LNCaP clone FGC (cell line): ENCODE measurements around the gene SLC34A3.

ENCODE experiments used
- DNase-seq: peaks from one replicate; pipeline ENCODE4 v3.0.0-alpha.2; 2011; ENCODE audit warnings: low read depth
- H3K4me3 ChIP-seq: 2 replicates; pipeline ENCODE4 v1.5.1; 2011; ENCODE audit warnings: mild to moderate bottlenecking, low read depth, low read length, control low read depth
- TF ChIP-seq, protein P1 (sequence below): IDR thresholded peaks from 2 replicates; pipeline ENCODE4 v1.5.1; 2012; ENCODE audit warnings: mild to moderate bottlenecking; ENCODE audit not compliant: control insufficient read depth, insufficient read depth; ENCODE audit errors: extremely low read depth

SLC34A3 gene

DNA sequence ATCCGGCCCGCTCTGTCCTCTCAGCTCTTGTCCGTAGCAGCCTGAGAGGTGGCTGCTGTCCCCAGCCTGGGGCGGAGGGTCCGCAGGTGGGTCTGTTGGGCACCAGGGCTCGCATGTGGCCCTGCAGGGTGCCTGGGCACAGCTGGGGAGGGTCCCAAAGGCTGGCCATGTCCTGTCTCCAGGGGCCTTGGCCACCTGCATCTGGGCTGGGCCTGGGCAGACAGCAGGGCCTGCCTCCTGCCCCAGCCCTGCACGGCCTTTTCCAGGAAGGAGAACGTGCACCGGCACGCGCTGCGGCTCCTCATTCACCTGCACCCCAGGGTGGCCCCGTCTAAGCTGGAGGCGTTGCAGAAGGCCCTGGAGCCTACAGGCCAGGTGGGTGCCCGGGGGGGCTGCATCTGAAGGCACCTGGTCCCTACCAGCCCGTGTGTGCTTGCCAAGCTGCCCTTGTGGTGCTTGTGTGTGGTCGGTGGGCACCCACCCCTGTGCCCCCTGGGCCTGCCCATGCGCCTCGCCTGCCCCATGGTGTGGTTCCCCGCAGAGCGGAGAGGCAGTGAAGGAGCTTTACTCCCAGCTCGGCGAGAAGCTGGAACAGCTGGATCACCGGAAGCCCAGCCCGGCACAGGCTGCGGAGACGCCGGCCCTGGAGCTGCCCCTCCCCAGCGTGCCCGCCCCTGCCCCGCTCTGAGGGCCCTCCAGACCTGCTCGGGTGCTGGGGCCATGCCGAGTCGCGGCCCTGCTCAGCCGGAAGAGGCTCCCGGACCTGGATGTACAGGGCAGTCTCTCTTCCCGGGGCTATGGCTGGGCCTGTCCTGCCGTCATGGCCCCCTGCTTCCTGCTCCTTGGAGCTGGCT, 41.8 kb downstream of the SLC34A3 start:
- H3K4me3 ChIP-seq = no peak overlapping the region
- no peak for DNase-seq
- TF ChIP-seq, protein P1, sequence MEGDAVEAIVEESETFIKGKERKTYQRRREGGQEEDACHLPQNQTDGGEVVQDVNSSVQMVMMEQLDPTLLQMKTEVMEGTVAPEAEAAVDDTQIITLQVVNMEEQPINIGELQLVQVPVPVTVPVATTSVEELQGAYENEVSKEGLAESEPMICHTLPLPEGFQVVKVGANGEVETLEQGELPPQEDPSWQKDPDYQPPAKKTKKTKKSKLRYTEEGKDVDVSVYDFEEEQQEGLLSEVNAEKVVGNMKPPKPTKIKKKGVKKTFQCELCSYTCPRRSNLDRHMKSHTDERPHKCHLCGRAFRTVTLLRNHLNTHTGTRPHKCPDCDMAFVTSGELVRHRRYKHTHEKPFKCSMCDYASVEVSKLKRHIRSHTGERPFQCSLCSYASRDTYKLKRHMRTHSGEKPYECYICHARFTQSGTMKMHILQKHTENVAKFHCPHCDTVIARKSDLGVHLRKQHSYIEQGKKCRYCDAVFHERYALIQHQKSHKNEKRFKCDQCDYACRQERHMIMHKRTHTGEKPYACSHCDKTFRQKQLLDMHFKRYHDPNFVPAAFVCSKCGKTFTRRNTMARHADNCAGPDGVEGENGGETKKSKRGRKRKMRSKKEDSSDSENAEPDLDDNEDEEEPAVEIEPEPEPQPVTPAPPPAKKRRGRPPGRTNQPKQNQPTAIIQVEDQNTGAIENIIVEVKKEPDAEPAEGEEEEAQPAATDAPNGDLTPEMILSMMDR = no peak

DNA sequence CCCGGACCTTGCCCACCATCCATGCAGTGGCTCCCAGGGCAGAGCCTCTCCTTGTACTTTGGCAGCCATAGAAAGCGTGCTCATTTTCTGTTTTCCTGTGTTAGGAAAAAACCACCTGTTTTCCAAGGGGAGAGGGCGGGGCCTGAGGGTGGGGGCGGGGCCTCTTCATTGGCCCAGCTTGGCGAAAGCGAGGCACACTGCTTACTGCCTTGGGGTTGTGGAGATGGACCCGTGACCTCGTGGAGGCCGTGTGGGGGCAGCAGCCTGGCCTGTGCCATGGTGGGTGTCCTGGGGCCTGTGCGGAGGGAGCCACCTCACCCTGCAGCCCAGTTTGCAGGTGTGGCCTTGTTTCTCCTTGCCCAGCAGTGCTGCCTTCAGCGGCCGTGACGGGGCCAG, 42.4 kb downstream of the SLC34A3 start:
- TF ChIP-seq, protein P1 = no peak
- peak overlapping the region; percentile 35 for H3K4me3 ChIP-seq
- DNase-seq = no peak

DNA sequence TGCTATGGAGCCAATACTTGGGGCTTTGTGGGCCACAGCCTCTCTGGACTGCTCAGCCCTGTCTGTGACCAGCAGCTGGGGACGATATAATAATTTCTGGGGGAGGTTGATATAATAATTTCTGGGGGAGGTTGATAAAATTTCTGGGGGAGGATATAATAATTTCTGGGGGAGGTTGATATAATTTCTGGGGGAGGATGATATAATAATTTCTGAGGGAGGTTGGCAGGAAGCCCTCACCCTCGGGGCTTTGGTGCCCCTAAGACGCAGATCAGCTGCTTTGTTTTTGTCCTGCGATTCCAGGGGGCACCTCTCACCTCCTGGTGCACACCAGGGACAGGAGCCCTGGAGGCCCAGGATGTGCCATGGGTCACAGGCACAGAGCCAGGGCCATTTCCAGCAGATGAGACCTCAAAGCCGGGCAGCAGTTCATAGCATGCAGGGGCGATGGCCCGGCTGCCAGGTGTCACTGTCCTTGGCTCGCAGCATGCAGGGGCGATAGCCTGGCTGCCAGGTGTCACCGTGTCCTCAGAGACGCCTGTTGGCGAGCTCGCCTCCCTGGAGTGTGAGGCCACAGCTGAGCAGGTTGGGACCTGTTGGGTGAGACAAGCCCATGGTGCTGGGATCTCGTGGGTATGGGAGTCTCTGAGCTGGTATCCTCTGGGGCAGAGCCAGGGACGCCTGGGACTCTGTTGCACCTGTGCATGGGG, 43.1 kb downstream of the SLC34A3 start:
- peak; percentile 56 for DNase-seq
- TF ChIP-seq, protein P1 = no peak
- peak overlapping the region; percentile 35 for H3K4me3 ChIP-seq

DNA sequence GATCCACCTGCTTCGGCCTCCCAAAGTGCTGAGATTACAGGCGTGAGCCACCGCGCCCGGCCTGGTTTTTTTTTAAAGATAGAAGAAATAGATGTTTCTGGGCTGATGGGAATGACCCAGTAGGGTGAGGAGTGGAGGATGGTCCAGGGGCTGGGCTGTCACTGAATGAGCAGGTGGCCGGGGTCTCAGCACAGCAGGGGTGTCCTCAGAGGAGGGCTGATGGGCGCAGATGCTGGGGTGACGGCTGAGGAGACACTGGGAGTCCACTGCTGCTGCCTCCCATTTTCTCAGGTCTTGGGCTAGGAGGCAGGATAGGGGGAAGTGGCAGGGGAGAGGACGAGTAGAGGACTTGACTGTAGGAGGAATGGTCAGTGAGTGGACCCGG, 44.5 kb downstream of the SLC34A3 start:
- DNase-seq = no peak
- no peak overlapping the region for H3K4me3 ChIP-seq
- TF ChIP-seq, protein P1 = no peak

DNA sequence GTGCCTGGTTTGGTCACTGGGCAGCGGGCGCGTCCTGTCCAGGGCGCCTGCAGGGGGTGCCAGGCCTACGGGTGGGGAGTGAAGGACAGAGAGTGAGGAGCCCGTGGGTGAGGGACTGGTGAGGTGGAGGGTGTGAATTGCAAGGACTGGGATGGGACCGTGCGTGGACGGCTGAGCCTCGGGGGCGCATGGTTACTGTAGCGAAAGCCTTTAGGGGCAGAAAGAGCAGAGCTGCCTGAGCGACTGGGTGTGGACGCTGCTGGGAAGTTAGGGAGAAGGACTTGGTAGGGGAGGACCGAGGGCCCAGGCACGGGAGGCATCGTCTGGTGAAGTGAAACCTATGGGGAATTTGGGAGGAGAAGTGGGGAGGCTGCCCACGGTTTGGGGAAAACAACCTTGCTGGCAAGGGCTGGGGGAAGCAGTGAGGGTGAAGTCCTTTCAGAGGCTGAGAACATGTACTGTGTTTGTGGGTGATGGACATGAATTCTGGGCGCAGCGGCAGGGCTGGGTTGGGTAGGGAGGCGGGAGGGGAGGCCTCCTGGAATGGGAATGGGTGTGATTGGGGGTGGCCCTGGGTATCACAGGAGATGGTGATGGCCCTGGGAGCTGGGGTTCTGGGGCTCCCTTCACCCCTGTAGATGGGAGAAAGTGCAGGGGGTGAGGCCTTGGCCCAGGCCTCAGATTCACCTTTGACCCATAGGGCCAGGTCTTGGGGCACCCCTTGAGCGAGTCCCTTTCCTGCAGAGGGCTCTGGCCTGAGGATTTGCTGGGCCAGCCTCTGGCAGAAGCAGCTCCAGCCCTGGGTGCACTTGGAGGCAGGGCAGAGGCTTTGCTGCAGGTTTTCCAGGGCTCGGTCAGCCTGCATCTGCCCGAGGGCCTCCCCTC, 45.1 kb downstream of the SLC34A3 start:
- DNase-seq = no peak
- TF ChIP-seq, protein P1 = no peak
- H3K4me3 ChIP-seq = no peak overlapping the region

DNA sequence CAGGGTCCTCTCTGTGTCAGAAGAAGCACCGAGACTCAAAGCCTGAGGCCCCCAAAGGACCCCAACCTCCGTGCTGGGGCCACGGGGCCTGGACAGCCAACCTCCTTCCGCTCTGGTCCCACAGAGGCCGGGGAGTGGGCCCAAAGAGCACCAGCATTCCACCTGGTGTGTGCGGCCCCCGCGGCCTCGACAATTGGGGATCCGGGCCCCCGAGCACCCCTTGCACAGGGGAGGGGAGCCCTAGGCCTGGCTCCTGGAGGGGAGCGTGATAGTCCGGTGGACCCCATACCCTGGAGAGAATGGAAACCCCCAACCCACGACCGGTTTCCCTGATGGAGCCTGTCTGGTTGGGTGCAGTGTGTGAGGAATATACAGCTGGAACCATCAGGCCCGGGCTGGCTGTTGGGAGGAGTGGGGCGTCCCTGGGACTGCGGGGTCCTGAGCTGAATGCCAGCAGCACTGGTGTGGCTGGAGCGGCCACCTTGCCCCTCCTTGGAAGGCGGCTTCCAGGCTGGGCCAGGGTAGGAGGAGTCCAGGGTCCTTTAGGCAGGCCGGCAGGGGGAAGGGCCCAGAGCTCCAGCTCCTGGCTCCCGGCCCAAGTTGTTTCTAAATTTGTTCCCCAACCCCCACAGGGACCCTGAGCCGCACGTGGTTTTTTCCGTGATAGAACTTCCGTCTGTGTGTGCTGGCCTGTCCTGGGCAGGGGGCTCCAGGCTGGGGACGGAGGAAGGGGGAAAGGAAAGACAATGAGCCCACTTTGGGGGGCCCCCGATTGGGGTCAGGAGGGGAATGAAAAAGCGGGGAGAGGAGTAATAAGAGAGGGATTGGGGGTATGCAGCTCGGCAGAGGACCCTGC, 46.0 kb downstream of the SLC34A3 start:
- TF ChIP-seq, protein P1 = no peak
- DNase-seq = no peak
- no peak overlapping the region for H3K4me3 ChIP-seq
